GM23248 (cell line): Measurements from ENCODE around the gene ANKRD30BL. TPM values are rescaled to one million over a fixed set of nuclear protein-coding genes. Genes with fewer than 3 reads are reported as not detected.

Source experiments
- polyA plus RNA-seq: library from polyadenylated mRNA; unstranded; fragments of >200 nt; fragmentation: Nextera tagmentation; extraction: Ambion mirVana; gene quantifications from 2 replicates; pipeline ENCODE4 v1.2.1, GENCODE V29; 2016
- small RNA-seq: library from RNA; depleted of rRNA; stranded (forward); fragments of <200 nt; gene quantifications from one replicate; pipeline ENCODE3, GENCODE V24; 2014; ENCODE audit warnings: low read depth, low replicate concordance
- total RNA-seq: library from RNA; depleted of rRNA; stranded (reverse); fragments of >200 nt; shearing (Covaris generic); gene quantifications from 2 replicates; pipeline ENCODE4 v1.2.3, GENCODE V29; 2014

The ANKRD30BL gene
- total and polyA plus RNA-seq, 2 experiments from 2014 or later = not detected

Small RNA genes lying within 50 kb of the gene (small RNA-seq; reads per million reads assigned to genes)
- not detected for gene RNU6-1132P
